ENCODE results near the gene DDX24.
"Not testable (repeated sequence)": the region's sequence is repeated elsewhere in the genome, so short reads cannot be mapped to it uniquely, and the experiment has no call there.

Gene DDX24

GRCh38 chr14:94079891-94080620 is 946 bp downstream of the DDX24 start:
- no peak for DNase-seq

GRCh38 chr14:94077823-94078222 is 3.2 kb downstream of the DDX24 start:
- no peak for DNase-seq

GRCh38 chr14:94077111-94077821 is 3.7 kb downstream of the DDX24 start:
- DNase-seq: no peak

- no peak for DNase-seq
Observed at GRCh38 chr14:94075008-94075407, 6.0 kb downstream of the DDX24 start.

- no peak for DNase-seq
Observed at GRCh38 chr14:94074534-94074933, 6.5 kb downstream of the DDX24 start.

- not testable (repeated sequence) for DNase-seq
Observed at GRCh38 chr14:94072076-94072475, 8.9 kb downstream of the DDX24 start.

GRCh38 chr14:94066089-94066676 is 14.8 kb downstream of the DDX24 start:
- no peak for DNase-seq

- no peak for DNase-seq
Observed at GRCh38 chr14:94062344-94062940, 18.6 kb downstream of the DDX24 start.

- DNase-seq: no peak
Observed at GRCh38 chr14:94059998-94060397, 21.0 kb downstream of the DDX24 start.

GRCh38 chr14:94058674-94059138 is 22.3 kb downstream of the DDX24 start:
- DNase-seq: no peak

GRCh38 chr14:94058128-94058673 is 22.8 kb downstream of the DDX24 start:
- DNase-seq: no peak

- no peak for DNase-seq
Observed at GRCh38 chr14:94056579-94057308, 24.3 kb downstream of the DDX24 start.

GRCh38 chr14:94054936-94055335 is 26.1 kb downstream of the DDX24 start:
- DNase-seq: no peak

- no peak for DNase-seq
Observed at GRCh38 chr14:94054401-94054800, 26.6 kb downstream of the DDX24 start.

- DNase-seq: no peak
Observed at GRCh38 chr14:94052662-94053061, 28.3 kb downstream of the DDX24 start.

- no peak for DNase-seq
Observed at GRCh38 chr14:94052199-94052598, 28.8 kb downstream of the DDX24 start.

GRCh38 chr14:94051779-94052178 is 29.2 kb downstream of the DDX24 start:
- DNase-seq: no peak

GRCh38 chr14:94051115-94051514 is 29.9 kb downstream of the DDX24 start:
- DNase-seq: no peak

- no peak for DNase-seq
Observed at GRCh38 chr14:94050231-94050880, 30.6 kb downstream of the DDX24 start.

- no peak for DNase-seq
Observed at GRCh38 chr14:94049625-94050023, 31.4 kb downstream of the DDX24 start.

- DNase-seq: no peak
Observed at GRCh38 chr14:94048691-94049624, 32.0 kb downstream of the DDX24 start.
